ENCODE data around the gene FLRT1.
A peak's percentile ranks its signal among the peaks of the same experiment; 100 is the strongest.

FLRT1 gene

DNA sequence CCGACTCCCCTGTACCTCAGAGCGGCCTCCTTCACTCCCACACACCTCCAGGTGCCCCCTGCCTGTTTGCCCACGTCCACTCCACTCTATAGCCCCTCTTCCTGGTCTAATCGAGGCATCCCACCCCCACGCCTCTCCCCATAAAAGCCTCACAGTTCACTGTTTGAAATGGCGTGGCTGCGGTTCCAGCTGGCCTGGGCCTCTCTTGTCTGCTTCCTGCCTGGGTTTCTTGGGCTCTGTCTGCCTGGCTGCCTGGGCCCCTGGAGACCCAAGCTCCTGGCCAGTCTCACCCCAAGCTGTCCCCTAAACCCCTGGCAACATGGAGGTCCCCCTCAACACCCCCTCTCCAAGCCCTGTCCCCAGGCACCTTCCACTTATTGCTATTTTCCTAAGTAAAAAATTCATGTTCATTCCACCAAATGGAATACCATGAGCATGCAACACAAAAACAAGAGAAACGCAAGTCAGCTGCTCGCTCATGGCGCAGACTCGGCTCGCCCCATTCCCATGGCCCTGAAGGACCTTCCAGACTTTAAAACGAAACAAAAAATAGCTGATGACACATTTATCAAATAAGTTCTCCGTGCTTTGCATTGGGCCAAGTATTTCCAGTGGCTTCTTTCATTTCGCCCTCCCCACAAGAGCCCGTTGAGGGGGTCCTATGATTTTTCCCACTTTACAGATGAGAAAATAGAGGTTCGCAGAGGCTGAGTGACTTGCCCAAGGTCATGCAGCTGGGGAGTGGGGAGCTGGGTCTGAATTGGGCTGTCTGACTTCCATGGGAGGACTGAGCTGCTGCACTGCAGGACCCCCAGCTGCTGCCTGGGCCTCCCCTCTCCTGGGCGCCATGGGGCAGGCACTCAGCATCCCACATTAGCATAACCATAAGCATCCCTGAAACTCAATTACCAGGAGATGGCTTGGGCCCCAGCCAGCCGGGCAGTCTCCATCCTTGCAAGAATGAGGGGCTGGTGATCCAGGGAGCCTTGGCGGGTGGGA, 11.7 kb upstream of the FLRT1 start:
- DNase-seq (ENCODE audit: low read depth in 3 of 3): no peak

DNA sequence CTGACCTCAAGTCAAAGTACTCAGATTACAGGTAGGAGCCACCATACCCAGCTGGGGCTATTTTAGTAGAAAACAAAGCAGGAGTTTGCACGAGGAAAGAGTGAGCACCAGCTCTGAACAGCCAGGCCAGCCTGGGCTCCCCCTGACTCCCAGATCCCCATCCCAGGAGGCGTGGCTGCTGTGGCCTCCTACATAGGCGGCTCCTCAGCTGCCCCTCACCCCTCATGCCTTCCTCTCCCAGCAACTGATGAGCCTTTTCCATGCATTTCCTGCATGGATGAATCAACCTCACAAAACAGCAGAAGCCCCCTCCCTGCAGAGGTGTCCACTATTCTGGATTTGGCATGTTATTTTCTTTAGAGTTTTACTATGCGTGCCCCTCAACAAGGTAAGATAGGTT, 10.5 kb upstream of the FLRT1 start:
- DNase-seq (ENCODE audit: low read depth in 3 of 3): no peak

DNA sequence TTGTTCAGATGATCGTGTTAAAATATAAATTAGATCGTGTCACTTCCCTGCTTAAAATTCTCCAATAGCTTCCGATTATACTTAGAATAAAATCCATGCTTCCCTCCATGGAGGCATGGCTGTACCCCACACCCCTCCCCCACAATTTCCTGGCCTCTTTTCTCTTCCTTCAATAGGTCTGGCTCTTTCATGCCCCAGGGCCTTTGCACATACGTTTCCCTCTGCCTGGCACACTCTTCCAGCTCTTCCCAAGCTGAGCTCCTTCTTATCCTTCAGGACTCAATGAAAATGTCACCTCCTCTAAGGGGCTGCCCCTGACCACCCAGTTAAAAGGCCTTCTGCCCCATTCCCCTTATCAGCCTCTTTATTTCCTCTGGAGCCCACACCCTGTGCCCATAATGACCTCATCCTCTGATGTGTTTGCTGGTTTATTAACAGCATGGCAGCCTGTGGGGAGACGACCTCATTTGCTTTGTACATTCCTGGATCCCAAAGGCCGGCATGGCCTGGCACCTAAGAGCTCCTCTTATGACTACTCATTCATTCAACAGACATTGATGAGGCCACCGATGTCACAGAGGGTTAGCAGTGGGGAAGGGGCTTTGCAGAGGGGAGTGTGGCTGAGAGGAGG, 9.0 kb upstream of the FLRT1 start:
- no peak for DNase-seq (ENCODE audit: low read depth in 3 of 3)

DNA sequence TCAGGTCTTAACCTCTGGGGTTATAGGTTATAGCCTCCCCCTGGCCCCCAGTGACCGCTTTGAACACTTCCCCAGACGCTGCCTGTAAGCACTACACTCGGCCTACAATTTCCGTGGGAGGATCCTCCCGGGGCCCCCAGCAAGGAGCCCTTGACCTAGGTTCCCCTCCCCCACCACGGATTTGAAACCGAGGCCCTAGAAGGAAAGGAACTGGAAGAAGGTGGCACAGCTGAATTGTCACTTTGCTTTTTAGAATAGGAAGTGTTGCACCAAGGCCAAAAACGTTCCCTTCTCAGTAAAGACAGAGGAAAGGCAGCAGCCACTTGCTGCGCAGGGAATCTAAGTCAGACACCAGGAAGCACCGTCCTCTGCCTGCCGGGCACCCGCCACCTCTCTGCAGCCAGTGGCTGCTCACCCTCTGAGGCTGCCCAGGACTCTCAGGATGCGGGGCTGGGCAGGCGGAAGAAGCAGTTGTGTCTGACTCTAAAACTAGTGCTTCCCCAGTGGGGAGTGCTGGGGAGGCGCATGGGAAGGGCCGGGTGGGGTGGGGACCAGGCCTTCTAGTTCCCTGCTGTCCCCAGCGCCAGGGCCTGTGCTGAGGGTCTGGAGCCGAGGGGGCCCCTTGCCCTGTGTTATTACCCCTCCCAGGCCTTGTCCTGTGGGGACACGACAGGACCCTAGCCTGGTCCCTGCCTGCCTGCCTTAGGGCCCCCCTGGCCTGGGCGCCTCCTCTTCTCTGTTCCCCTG, 7.9 kb upstream of the FLRT1 start:
- no peak for DNase-seq (ENCODE audit: low read depth in 3 of 3)

DNA sequence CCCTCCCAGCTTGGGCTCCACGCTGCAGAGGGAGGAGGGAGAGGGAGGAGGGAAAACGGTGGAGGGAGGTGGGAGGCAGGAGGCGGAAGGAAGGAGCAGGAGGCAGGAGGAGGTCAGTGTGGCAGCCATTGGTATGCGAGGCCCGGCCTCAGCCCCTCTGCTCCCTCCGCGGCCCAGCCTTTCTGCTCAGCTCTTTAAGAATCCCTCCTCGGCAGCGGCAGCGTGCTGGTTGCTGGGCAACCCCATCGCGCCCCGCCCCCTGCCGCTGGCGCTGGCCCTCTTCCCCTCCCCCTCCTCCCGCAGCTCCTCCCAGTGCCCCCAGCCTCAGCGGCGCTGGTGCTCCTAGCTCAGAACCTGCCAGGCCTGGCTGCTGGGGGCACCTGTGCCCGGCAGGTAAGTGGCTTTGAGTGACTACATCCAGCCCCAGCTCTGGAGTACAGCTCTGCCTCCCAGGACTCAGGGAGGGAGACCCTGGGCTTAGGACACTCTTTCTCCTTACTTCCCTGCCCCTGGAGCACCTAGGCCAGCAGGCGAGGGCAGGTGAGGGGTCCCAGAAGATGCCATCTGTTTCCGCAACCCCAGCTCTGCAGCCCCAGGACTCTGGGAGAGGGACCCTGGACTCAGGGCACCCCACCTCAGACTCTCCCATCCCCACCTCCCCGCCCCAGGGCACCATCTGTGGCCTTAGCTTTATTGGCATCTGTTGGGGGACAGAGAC, 7.2 kb upstream of the FLRT1 start:
- DNase-seq (ENCODE audit: low read depth in 3 of 3): no peak

DNA sequence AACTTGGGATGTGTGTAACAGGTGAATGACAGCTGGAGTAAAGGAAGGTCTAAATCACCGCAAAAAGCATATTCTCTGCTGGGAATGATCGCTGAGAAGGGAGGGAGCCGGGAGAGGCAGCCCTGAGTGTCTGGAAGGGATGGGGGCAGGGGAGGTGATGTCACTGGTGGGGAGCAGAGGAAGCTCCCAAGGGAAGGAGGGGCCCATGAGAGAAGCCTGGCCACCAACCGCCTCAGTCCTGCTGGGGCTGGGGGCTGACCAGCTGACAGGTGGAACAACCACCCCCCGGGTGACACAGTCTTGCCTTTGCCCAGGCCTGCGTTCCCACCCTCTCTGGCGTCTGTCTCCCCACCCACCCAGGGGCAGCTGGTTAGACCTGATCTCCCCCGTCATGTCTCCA, 6.0 kb upstream of the FLRT1 start:
- DNase-seq (ENCODE audit: low read depth in 3 of 3): no peak

DNA sequence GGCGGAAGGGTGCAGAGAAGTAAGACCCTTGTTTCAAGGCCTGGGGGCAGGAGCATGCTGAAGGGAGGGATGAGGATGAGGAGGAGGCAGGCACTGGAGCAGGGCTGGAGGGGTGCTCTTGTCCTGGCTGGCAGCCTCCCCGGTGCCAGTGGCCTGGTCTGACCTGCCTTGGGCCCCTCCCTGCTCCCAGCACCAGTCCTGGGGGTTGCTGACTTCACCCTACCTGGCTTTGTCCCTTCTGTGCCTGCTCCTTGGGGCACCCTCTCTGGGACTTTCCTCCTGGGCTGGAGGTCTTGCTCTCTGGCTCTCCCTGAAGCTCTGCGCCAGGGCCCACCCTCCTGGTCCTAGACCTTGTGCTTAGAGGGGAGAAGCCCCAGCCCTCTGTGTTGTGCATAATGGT, 4.7 kb upstream of the FLRT1 start:
- DNase-seq (ENCODE audit: low read depth in 3 of 3): no peak

DNA sequence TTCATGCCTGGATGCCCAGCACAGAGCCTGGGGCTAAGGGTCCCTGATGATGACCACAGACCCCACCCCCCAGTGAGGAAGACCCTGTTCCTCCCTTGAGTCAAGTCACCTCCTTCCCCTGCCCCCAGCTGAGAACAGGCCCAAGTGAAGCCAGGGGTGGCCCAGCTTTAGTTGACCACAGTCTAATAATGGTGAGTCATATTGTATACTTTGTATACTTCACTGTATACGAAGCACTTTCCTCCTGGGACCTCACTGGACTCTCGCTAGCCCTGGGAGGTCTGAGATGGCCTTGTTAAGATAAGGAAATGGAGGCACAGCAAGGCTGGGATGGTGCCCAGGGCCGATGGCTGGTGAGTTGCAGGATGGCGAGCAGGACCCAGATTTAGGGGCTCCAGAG, 3.7 kb upstream of the FLRT1 start:
- no peak for DNase-seq (ENCODE audit: low read depth in 3 of 3)

DNA sequence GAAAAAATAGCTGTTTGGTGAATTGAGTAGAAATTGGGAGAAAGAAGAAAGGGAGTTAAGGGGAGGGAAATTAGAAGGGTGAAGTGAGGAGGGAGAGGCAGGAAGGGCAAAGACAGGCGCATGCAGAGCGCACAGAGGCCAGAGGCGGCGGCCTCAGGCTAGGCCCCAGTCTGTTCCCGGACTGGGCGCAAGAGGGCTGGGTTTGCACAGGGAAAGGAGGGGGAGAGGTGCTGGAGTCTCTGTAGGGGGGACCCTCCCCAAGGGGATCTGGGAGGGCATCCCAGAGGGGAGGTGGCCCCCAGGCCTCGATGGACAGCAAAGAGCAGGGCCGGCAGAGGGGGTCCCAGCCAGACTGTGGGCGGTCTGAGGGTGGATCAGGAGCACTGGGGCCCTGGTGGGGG, 1.3 kb upstream of the FLRT1 start:
- no peak for DNase-seq (ENCODE audit: low read depth in 3 of 3)

DNA sequence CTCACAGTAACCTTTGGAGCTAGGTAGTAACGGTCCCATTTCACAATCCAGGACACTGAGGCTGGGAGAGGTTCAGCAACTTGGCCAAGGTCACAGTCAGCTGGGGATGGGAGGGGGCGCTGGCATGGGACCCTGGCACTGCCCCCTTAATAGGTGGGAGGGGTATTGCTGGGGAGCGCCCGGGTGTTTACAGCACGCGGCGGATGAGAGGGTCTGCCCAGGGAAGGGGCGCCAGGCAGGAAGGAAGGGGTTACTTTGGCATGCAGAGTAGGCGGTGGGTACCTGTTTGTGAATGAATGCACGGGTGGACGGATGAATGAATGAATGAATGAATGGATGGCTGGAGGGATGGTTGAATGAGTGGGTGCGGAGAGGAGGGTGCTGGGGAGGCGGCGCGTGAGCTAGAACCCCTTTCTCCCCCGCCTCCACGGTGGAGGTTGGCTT, 628 bp upstream of the FLRT1 start:
- no peak for DNase-seq (ENCODE audit: low read depth in 3 of 3)

DNA sequence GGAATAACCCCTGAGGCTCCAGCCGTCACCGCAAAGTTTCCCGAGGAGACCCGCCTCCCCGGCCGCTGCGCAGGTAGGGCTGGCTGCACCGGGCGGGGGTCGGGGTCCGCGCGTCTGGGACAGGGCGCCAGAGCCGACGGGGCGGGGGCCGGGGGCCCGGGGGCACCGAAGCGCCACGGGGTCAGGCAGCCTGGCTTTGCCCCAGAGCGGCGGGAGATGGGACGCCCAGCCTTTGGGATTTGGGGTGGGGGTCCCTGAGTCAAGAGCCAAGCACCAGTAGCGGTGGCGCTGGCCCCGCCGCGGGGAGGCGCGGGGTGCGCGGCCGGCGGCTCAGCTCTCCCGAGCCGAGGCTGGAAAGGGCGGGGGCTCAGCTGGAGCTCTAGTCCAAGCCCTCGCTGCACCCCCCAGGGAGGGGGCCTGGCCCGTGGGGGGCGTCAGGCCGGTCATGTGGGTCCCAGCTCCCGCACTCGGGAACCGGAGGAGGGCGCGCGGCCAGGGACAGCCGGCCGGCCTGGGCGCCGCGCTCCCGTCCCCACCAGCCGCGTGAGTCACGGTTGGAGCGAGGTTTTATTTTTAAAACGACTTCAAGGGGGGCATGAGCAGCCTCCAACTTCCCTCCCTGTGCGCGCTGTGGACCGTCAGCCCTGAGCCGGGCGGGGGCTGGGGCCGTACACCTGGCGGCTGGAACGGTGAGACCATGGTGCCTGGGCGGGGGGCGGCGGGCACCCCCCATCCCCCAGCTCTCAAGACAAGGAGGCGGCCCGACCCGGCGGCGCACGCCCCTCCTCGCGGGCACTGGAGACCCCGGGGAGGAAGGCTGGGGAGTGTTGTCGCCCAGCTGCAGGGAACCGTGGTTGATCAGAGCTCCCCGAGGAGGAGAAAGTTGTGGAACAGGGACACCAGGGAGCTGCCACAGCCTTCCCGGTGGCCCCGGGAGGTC, 626 bp downstream of the FLRT1 start:
- DNase-seq (ENCODE audit: low read depth in 3 of 3): no peak

DNA sequence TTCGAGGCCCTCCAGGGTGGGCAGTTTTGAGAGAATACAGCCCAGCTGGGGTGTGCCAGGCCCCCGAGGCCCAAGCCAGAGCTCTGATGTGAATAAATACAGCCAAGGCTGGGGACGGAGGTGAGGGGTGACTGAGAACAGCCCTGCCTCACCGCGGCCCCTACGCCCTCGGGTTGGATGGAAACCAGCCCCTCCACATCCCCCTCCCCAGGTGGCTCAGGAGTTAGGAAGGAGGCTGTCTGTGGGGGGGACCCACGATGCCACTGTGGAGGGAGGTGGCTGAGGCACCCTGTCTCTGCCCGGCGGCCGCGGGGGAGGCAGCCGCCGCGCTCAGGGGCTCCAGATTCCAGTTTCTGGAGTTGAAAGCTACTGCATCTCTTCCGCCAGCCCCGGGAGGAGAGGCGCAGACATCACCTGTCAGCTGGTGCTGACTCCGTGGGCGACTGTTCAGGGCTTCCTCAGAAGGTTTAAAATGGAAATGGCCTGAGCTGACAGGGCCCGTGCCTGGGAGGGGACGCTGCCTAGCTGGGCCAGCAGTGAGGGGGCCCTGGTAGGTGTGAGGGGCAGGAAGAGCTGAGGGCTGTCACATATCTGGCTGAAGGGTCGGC, 1.4 kb downstream of the FLRT1 start:
- DNase-seq (ENCODE audit: low read depth in 3 of 3): no peak

DNA sequence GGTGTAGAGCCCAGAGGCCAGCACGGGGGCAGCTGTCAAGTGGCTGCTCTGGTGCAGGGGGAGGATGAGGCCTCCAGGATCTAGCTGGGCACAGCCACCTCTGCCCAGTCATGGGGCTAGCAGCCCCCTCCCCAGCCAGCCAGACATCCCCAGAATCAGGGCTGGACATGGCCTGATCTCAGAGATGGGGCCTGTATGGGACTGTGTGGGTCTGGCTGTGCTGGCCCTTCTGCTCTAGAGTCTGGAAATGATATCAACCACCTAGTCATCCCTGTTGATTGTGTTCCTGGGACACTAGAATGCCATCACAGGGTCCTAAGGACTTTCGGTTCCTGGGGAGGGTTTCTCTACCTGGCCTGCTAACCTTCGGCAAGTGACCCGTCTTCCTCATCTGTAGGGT, 2.8 kb downstream of the FLRT1 start:
- no peak for DNase-seq (ENCODE audit: low read depth in 3 of 3)

DNA sequence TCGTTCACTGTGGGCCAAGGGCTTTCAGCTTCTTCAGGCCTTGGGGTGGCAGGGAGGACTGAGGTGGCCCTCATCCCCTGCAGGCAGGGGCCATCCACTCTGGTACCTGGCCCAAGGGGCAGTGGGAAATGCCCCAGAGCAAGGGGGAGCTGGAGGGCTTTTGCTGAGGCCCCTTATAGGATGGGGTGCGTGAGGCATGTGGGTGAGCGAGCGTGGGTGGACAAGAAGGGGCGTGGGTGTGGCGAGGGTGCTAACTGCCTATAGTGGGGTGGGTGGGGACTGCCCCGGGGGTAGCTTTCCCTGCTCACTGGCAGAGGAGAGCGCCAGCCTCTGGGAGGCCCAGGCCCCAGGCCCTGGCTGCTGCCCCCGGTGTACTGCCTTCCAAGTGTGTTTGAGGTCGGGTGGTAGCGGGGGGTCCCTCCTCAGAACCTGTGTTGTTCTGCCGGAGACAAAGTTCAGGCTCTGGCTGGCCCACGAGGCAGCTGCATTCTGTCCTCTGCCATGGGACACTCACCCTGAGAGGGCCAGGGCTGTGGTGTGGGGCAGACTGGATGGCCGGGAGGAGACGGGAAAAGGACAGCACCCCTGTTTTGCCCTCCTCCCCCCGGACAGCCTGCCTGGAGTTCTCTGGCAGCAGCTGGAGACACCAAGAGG, 3.4 kb downstream of the FLRT1 start:
- peak in 1 of 3 experiments; percentile 12 for DNase-seq (ENCODE audit: low read depth in 3 of 3)

DNA sequence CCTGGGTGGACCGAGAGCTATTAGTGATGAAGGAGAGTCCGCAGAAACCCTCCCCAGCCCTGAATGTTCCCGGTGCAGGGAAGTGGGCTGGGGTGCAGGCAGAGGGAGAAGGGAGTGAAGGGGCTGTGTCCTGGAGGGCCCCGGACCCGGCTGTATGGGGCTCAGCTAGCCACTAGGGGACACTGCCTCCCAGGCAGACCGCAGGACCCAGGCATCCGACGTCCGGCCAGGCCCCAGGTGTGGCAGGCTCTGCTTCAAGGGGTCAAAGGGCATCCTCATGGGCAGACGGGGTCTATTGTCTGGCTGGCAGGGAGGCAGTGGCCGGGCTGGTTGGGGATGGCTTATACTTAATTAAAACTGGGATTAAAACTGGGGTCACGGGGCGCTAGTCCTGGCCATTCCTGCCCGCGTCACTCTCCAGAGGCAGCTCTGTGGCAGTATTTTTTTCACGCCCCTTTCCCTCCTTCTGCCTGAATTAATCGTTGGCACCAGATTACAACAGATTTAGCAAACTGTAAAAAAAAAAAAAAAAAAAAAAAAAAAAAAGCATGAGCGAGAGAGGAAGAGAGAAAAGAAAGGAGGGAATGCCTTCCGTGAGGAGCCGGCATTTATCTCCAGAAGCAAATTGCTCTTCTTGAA, 5.1 kb downstream of the FLRT1 start:
- DNase-seq (ENCODE audit: low read depth in 3 of 3): no peak

DNA sequence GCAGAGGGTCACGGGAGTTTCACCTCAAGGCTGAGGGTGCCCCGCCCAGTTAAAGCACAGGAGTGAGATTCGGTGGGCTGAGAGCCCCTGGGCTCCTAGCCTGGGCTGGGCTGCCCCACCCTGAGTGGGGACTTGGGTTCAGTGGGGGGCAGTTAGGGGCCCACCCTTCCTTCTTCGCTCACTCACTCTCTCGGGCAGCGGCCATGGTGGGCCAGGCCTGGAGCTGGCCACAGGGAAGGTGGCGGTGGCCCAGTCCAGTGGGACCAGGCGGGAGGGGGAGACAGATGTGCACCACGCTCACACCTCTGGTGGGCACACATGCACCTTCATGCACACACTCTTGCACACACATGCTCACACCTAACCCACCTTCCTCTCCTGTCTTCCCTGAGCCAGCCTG, 6.1 kb downstream of the FLRT1 start:
- DNase-seq (ENCODE audit: low read depth in 3 of 3): no peak

DNA sequence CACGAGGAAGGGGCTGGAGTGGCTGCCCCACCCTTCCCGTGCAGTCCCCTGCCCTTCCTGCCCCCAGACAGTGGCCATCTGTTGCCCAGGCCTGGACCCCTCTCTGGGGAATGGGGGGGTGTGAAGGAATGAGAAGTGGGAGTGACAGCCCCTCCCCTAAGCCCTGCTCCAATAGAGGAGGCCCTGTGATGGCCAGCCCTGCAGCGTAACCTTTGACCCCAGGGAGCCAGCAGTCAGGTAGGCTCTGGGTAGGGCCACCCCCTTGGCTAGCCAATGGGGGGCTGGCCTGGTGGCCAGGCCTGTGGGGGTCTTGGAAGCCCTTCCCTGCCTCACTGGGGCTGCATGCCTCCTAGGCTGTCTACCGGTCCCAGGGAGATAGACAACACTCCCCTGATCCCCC, 6.6 kb downstream of the FLRT1 start:
- DNase-seq (ENCODE audit: low read depth in 3 of 3): no peak

DNA sequence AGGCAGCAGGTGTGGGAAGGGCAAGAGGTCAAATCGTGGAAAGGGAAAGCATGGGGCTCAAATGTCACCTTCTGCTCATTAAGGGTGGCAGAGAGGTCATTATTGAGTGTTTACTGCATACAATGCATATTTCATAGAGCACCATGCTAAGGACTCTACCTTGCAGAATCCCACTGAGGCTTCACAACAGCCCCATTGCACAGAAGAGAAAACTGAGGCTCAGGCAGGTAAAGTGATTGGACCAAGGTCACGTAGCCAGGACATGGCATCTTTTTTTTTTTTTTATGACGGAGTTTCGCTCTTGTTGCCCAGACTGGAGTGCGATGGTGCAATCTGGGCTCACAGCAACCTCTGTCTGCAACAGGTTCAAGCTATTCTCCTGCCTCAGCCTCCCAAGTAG, 7.8 kb downstream of the FLRT1 start:
- no peak for DNase-seq (ENCODE audit: low read depth in 3 of 3)

DNA sequence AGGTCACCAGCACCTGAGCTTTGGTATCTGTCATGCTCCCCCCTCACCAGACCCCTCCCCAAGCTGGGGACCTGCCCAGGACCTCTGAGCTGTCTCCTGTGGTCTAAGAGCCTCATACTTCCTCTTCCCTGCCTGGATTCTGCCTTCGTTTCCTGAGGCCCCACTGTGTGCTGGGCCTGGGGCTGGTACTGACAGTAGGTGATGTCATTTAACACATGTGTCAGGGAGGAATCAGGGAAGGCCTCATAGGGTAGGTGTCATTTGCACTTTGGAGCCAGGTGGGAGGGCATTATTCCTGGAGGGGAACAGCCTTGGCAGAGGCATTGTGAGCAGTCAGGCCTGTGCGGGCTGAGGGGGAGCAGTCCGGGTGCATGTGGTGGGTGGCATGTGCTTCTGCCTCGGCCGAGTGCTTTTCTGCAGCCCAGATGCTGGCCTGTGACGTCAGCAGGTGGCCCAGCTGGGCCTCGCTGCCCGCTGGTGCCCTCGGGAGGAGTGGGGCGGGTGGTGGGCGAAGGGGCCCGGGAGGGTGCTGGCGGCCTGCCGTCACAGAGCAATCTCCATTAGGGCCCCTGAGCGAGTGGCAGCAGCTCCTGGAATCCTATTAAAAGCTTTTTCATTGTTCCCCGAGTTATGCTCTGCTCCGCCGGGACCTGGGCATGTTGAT, 9.1 kb downstream of the FLRT1 start:
- DNase-seq (ENCODE audit: low read depth in 3 of 3): no peak

All from stimulated activated CD4-positive, alpha-beta T cell treated with anti-CD3 and anti-CD28 coated beads, TNF-alpha, amount 100 ng/mL, for 4 hours (primary cell).